Breast epithelium (tissue), 3 donors: ENCODE measurements around the gene CXCL8.

Experiments used
- CTCF ChIP-seq, 3 donors: fragments of 450-650 bp; IDR thresholded peaks; one replicate each; pipeline ENCODE4 v1.5.1; 2016 to 2017; ENCODE audit warnings: antibody characterized with exemption in 3 of 3, mild to moderate bottlenecking in 3 of 3, moderate library complexity in 3 of 3
- POLR2A ChIP-seq: fragments of 450-650 bp; IDR thresholded peaks from one replicate; pipeline ENCODE4 v1.6.1; 2016; ENCODE audit warnings: antibody characterized with exemption, mild to moderate bottlenecking, moderate library complexity
- POLR2AphosphoS5 ChIP-seq, 3 donors: sonication (generic); formaldehyde crosslinking; IDR thresholded peaks; one replicate each; pipeline ENCODE4 v1.6.1; 2017; ENCODE audit warnings: antibody characterized with exemption in 3 of 3

GRCh38 chr4:73741031-73741749, 821 bp downstream of the CXCL8 start:
- TF ChIP-seq CTCF (IDR thresholded peaks at IDR 0.05) (no peak), POLR2A (no peak), POLR2AphosphoS5 (IDR thresholded peaks at IDR 0.05) (no peak)
